GM21619 (cell line): Measurements from ENCODE around the gene SLCO3A1.

Experiments used
- ATAC-seq: cut with Tn5 transposase; IDR thresholded peaks from one replicate; pipeline ENCODE4 v1.9.1; 2021; ENCODE audit not compliant: unreplicated experiment

Gene SLCO3A1

DNA sequence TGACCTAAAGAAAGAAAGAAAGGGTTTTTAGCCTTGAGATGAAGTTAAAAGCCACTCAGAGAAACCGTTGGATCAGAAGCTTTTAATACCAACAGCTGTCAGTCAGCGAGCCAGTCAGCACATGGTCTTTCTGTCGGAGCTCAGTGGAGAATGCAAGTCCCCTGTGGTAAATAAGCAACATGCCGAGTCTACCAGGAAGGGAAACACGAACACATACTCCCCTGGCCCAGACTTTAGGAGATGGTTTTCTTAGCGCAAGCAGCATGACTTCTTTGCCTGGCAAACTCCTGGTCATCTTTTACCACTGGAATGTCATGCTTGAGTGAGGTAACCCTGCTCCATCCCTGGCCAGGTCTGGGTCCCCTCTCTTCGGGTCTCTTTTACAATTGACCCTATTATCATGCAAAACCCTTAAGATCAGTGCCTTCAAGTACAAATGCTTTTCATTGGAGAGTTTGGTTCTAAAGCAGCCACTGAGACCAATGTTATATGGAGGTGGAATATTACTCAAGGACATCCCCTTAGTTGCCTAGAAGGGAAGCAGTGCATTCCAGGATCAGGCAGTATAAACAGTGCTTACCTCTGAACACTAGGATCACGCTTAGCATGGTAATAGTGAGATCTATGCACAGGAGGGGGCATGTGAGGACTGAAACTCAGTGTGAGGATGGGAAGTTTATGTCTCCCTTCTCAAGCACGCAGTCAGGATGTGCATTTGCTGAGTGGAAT lies 28.2 kb downstream of the SLCO3A1 start:
- no peak for ATAC-seq

DNA sequence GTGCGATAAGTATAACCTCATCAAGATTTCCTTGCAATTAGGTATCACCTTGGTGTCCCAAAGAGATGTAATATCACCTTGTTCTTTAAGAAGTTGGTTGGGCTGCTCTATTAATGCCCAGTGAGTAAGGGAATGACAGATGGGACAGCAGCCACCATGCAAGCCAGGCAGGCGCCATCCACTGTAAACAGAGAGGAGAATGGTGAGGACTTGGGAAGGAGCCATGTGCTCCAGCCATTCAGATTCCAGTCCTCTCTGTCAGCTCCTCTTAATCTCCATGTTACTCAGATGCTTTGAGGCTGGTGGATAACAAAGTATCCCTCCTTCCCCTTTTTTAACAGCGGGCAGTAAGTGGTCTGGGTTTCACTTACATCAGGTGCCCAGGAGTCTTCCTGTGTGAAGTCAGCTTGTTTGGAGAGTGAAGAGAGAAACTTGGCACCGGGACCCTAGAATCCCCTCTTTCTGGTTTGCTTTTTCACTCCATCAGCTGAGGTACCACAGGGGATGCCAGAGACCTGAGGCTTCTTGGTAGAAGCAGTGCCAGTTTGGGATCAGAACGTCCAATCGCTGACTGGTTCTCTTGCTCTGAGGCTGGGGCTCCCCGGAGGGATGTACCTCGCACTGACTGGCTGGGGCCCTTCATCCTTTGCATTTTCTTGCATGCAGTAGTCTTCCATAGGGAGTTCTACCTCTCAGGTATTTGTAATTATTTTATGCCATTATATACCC lies 29.5 kb downstream of the SLCO3A1 start:
- ATAC-seq, result no peak

DNA sequence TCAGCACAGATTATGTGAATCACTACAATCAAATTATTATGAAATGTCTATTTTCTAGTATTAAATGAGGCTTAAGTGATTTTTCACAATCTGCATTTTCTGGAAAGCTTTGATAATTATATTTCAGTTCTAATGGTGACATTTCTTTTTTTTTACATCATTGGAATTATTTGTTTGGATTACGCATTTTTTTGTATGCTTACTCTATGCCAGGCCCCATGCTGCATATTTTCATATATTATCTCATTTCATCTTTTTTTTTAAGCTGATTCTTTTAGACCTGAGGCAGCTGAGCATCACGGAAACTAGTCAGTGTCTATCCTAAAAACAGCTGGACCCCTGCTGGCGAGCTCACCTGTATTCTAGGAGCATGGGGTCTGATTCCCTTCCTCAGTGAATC lies 31.1 kb downstream of the SLCO3A1 start:
- ATAC-seq, result no peak

DNA sequence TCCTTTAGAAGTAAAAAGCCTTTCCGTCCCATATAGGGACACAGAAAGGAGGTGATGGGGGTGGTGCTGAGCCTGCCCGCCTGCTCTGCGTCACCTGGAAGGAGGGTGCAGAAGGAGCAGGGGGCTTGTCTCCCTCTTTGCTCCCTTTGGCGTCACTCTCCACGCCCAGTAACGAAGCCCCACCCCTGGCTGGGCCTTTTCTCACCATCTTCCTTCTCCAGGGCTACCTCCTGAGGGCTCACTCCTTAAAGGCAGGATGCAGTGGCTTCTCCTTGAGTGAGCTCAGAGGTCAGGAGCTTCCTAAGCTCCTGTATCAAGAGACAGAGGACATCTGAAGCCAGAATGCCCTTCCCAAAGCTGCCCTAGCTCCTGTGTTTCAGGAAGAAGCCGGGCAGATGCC lies 31.5 kb downstream of the SLCO3A1 start:
- no peak for ATAC-seq

DNA sequence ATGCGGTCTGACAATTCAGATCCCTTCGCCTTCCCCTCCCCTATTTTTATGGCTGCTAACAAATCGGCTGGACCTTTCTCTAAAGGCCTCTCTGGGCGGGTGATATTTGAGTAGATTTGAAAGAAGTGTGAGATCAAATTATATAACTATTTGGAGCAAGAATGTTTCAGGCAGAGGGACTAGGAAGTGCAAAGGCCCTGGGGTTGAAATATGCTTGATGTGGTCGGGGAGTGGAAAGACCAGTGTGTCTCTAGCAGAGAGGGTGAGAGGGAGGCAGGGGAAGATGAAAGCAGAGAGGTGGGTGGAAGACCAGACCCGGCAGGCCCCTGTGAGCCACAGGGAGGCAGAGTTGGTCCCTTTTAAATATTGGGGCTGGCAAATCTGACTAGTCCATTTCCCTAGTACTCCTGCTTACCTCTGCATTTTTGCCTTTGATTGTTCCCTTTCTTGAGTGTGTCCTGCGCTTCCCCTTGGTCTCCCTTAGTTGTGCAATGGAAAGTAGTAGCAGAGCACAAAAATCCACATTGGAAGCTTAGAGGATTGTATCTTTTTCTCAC lies 32.3 kb downstream of the SLCO3A1 start:
- ATAC-seq, result no peak

DNA sequence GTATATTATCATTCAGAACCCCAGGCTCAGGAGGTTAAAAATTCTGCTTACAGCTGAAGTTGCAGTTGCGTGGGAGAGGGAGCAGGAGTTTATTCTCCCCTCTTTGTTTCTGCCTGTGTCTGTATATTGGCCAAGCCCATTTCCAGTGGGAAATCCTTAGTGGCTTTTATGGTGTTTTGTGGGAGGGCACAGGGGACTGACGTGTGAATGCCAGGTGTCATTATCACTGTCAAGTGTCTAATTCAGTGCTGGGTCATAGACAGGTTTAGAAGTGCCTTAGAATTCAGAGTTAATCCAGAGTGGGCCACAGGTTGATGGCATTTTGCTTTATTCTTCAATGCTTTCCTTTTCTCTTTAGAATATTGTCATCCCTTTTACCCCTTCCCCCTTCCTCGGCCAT lies 33.4 kb downstream of the SLCO3A1 start:
- ATAC-seq, result no peak

DNA sequence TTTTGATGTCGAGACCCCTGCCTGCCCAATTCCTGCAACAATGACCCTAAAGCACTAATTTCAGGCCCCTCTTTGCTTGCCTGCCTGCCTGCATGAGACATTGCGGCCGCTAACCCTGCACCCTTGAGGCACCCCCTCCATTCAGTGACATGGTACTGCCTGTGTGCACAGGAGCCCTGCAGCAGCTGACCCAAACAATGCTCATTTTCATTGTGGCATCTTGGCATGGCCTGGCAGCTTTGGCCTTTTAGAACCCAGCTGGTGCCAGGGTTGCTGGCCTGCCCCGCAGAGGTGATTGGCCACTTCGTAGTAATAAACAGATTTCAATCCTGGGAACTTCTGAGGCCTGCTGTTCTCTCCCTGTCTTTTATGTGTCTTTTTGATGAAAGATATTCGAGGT lies 33.8 kb downstream of the SLCO3A1 start:
- no peak for ATAC-seq

DNA sequence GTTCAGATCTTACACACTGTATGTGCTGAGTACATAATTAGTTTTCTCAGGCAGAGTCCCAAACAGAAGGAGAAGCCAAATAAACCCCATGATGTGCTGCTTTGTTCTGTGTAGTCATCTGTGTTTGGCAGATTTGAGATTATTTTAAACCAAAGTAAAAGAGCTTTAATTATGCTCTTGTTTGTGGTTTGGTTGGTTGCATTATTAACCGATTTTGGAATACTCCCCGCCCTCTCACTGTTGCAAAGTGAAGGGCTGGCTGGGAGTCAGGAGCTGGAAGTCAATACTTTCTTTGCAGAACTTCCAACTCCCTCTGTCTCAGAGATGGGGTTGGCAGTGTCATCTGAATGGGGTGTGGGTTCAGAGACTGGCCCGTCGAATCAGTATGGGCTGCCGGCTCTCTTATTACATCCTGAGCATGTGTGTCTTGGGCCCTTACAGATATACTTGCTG lies 34.4 kb downstream of the SLCO3A1 start:
- ATAC-seq, result no peak

DNA sequence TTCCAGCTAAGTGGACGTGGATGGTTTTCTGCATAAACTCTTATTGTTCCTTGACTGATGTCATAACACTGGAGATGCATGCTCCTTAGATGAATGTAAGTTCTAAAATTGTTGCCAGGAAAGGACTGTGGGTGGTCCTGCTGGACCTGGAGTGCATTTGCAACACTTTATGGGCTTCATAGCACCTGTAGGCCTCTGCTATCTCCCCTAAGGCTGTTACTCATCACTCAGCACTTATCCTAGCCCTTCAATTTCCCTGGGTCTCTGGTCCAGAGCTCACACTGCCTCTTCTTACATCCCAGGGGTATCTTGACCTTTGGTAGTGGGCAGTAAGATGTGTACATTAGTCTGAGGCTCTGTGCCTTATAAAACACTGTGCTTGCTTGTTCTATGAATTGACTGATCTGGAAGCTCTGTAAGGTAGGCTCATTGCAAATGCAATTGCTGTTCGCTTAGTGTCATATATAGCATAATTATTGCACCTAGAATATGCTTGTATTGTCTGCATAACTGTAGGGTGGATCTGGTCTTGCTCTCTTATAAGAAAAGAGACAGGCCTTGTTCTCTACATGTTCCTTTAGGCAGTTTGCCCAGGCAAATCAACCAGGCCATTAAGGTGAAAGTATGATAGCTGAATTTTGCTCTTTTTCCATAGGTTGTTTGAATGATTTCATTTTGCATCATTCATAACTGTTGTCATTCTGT lies 35.8 kb downstream of the SLCO3A1 start:
- ATAC-seq, result no peak

DNA sequence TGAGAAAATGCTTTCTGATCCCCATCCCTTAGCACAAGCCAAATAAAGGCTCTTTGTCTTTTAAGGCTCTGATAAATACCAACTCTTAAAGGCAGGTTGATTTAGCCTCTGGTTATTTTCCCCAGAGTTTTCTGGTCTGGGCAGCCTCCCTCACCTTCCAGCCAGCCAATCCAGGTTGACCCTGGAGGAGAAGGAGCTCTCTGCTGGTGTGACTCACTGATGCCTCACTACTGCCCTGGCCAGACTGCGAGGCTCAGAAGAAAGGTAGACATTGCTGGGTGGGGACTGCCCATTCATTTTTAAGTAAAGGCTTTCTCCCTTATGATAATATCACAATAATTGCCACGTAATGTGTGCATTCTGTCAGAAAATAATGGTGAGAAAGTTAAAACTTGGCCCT lies 37.1 kb downstream of the SLCO3A1 start:
- ATAC-seq, result no peak

DNA sequence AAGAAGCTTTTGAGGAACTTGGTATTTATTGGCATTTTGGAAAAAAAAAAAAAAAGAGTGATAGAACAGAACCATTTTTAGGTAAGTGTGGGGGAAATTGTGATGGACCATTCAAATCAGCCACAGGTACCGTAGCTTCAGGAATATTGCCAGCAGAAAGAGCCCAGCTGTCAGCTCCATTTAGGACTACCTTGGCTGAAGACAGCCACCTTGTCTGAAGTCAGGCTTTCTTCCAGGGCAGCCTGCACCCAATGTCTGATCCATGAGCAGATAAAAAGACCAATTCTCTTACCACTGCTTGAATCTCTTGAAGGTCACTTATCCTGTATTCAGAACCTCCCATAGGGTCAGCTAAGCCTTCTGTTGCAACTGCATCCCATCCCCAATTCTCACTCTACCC lies 37.6 kb downstream of the SLCO3A1 start:
- ATAC-seq, result no peak

DNA sequence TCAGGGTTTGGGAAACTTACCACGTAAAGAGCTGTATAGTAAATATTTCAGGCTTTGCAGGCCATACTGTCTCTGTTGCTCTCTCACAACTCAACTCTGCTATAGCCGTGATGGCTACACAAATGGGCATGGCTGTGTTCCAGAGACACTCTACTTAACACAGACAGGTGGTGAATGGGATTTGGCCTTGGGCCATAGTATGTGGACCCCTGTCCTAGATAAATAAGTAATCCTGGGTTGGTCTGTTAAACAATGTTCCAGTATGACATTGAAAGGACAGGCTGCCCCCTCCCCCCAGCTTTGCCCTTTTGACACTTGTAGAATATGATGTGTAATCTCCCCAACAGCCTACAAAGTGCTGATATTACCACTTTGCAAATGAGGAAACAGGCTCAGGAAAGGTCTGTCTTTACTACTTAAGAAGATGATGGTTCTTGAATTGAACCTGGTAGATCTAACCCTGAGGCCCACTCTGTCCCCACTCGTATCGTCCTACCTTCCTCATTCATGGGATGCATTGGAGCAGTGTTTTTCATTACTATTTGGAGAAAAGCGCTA lies 38.4 kb downstream of the SLCO3A1 start:
- ATAC-seq, result no peak

DNA sequence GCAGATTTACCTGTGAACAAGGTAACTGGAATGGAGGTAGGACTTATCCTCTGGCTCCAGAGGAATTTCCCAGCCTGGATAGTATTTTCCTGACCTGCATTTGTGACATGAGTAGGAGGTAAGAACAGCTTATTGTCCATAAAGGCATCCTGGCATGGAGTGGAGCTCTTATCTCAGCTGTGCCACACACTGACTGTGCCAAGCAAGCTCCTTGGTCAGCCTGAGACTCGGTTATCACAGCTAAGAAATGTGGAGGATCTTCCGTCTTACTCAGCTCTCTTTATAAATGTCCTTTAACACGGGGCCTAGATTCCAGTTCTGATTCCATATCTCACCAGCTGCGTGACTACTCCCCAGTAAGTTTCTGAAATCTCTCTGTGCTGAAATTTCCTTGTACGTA lies 38.9 kb downstream of the SLCO3A1 start:
- ATAC-seq, result no peak

DNA sequence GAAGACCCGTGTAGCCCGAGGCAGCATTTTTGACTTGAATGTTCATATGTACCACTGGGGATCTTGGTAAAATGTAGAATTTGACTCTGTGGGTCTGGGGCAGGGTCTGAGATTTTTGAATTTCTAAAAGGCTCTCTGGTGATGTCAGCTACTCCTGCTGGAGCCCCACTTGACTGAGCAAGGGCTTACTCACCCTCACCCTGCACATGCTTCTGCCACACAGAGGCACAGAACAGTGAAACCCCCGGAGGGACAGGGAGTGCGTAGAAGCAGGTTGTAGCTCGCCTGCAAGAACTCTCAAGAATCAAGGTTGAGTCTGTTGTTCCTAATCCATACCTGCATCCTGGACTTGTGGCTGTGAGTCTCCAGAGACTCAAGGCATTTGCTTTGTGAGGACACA lies 41.1 kb downstream of the SLCO3A1 start:
- no peak for ATAC-seq

DNA sequence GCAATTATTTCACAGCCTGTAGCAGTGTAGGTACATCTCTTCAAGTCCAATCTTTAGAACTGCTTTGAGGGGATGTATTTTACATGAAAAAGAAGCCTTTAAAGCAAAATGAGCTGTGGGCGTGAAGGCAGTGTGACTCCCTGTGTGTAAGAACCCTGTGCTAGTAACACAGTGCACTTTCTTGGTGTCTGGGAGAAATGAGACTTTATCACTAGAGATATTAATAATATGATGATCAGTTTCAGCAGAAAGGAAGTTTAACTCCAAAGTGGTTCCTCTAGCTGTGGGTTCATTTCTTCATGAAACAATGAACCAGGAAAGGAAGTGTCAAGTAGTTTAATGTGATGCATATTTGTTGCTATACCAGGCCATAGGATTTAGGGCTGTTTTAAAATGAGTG lies 41.5 kb downstream of the SLCO3A1 start:
- no peak for ATAC-seq

DNA sequence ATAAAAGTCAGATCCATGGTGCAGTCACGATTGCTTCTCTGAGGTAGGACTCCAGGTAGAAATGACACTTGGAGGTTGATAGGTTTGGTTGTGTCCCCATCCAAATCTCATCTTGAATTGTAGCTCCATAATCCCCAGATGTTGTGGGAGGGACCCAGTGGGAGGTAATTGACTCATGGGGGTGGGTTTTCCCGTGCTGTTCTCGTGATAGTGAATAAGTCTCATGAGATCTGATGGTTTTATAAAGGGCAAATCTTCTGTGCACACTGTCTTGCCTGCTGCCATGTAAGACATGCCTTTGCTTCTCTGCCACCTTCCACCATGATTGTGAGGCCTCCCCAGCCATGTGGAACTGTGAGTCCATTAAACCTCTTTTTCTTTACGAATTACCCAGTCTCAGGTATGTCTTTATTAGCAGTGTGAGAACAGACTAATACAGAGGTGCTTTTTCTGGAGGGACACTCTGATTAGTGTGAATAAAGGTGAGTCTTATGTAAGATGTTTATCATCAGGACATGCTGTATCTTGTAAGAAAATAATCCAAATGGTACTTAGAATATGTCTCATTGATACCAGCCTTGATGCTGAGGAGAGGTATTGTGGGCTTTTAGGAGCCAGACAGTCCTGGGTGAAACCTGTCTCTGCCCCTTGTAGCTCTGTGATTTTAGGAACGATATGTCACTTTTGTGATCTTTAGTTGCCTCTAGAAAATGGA lies 43.0 kb downstream of the SLCO3A1 start:
- ATAC-seq, result no peak

DNA sequence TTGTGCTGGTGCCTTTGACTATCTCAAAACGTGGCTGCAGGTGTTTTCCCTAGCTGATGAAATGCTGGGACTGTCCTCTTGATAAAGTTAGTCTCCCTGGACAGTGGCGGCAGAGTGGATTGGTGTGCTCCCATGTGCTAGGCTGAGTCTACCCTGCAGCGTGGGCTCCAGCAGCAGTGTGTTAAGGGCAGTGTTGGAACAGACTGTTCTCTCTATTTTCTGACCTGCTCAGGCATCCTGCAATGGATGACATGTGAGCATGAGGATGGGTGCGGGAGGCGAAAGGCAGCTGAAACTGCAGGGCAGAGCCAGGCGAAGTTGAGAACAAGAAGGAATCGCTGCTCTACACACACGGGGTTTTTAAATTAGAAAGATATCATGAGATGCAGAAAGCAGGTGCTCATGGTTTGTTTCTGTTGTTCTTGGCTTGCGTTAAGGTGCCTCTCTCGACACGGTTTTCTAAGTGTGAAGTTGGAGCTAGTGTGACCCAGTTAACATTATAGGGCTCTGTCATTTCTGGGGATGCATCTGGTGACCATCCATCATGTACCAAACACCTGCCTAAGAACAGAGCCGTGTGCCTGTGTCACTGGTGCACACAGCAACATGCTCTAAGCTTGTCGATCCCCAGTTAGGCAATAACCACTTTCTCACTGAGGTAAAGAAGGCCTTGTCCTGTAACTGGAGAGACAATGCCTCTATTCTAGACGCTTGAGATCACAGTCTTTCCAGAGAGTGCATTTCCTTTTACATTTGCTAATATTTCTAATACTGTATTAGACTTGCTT lies 44.3 kb downstream of the SLCO3A1 start:
- ATAC-seq, result no peak

DNA sequence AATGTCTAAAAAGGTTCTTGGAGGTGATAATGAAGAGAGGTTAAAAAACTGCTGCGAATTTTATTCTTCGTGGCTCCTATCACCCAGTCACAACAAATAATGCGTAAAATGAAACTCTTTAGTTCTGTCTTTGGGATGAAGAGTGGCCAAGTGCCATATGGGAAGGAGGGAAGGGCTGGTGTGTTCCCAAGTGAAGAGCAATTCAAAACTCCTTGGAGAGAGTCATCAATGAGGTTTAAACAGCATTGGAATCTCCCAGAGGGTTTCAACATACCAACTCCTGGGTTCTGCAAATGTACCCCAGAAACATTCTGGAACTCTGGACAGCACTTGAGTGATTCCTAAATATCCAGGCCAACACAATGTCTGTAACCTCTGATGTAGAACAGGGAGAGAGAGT lies 45.3 kb downstream of the SLCO3A1 start:
- ATAC-seq, result no peak

DNA sequence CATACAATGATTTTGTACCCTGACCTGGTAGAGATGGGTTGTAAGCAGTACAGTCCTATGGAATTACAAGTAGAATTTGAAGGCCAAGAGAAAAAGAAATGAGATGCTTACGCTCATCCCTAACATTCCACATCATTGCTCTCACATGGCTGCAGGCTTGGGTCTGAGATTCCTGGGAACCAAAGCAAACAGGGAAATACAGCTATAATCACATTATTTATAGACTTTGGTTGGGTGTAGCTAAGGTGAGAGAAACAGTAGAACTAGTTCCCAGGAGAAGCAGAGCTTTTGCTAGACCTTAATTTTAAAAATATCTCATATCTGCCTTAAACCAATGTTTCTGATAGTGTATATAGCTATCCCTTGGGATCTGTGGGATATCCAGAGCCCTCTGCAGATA lies 51.4 kb downstream of the SLCO3A1 start:
- ATAC-seq, result no peak

DNA sequence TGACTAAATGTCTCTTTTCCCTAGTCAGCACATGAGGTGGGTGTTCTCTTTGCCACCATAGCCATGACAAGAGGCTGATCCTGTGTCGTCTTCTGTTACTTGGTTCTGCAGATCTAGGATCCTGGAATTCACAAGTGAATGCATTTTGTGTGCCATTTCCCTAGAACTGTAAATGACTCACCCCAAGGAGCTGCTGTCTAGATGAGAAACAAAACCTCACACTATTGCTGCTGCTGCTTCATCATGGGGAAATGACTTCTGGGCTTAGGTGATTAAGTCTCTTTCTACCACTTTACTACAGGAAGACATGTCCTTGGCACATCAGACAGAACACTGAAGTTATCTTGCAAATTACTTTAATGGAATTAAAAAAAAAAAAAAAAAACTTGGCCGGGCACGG lies 54.9 kb downstream of the SLCO3A1 start:
- no peak for ATAC-seq
